GM23248 (cell line): Measurements from ENCODE around the gene BHMT. TPM values are rescaled to one million over a fixed set of nuclear protein-coding genes. Genes with fewer than 3 reads are reported as not detected.

Experiments used
- DNase-seq: peaks from one replicate; pipeline ENCODE4 v3.0.0-alpha.2; 2015
- H2AFZ ChIP-seq: fragments of 200-600 bp; sonication (generic); 2 replicates; pipeline ENCODE4 v1.6.1; 2016; ENCODE audit warnings: antibody characterized with exemption
- H3F3A ChIP-seq: fragments of 200-600 bp; sonication (generic); 2 replicates; pipeline ENCODE4 v1.6.1; 2016; ENCODE audit warnings: mild to moderate bottlenecking, antibody characterized with exemption, mixed run types; ENCODE audit not compliant: insufficient read depth
- H3K27ac ChIP-seq: fragments of 200-600 bp; sonication (generic); 2 replicates; pipeline ENCODE4 v1.5.1; 2016; ENCODE audit warnings: mild to moderate bottlenecking
- H3K27me3 ChIP-seq: fragments of 200-600 bp; sonication (generic); replicated peaks from 2 replicates; pipeline ENCODE4 v1.6.1; 2016; ENCODE audit warnings: mild to moderate bottlenecking; ENCODE audit not compliant: insufficient read depth
- H3K36me3 ChIP-seq: fragments of 200-600 bp; sonication (generic); 2 replicates; pipeline ENCODE4 v1.6.1; 2016; ENCODE audit warnings: low read depth, mild to moderate bottlenecking
- H3K4me1 ChIP-seq: fragments of 200-600 bp; sonication (generic); 2 replicates; pipeline ENCODE4 v1.6.1; 2016; ENCODE audit warnings: mild to moderate bottlenecking; ENCODE audit not compliant: insufficient read depth
- H3K4me2 ChIP-seq: fragments of 200-600 bp; sonication (generic); one replicate; pipeline ENCODE4 v1.6.1; 2016; ENCODE audit warnings: mild to moderate bottlenecking; ENCODE audit not compliant: unreplicated experiment
- H3K4me3 ChIP-seq: fragments of 200-600 bp; sonication (generic); 2 replicates; pipeline ENCODE4 v1.5.1; 2016; ENCODE audit warnings: mild to moderate bottlenecking
- H3K79me2 ChIP-seq: fragments of 200-600 bp; sonication (generic); 2 replicates; pipeline ENCODE4 v1.6.1; 2016; ENCODE audit warnings: mild to moderate bottlenecking; ENCODE audit not compliant: insufficient read depth
- H3K9ac ChIP-seq: fragments of 200-600 bp; sonication (generic); 2 replicates; pipeline ENCODE4 v1.6.1; 2016; ENCODE audit warnings: mild to moderate bottlenecking
- H3K9me2 ChIP-seq: fragments of 200-600 bp; sonication (generic); 2 replicates; pipeline ENCODE4 v1.6.1; 2016; ENCODE audit warnings: mixed run types, mild to moderate bottlenecking, moderate library complexity; ENCODE audit not compliant: insufficient read depth
- H3K9me3 ChIP-seq: fragments of 200-600 bp; sonication (generic); one replicate; pipeline ENCODE4 v1.6.1; 2017; ENCODE audit warnings: low read depth
- H4K20me1 ChIP-seq: fragments of 200-600 bp; sonication (generic); 2 replicates; pipeline ENCODE4 v1.6.0; 2016; ENCODE audit not compliant: insufficient read depth
- EZH2 ChIP-seq: fragments of 200-600 bp; sonication (generic); IDR thresholded peaks from 2 replicates; pipeline ENCODE4 v1.6.1; 2018; ENCODE audit warnings: antibody characterized with exemption, mild to moderate bottlenecking; ENCODE audit not compliant: insufficient read depth, poor library complexity, severe bottlenecking
- EZH2phosphoT487 ChIP-seq: fragments of 200-600 bp; sonication (generic); IDR thresholded peaks from 2 replicates; pipeline ENCODE4 v1.6.1; 2018; ENCODE audit warnings: antibody characterized with exemption, moderate library complexity, mild to moderate bottlenecking, low read depth; ENCODE audit not compliant: insufficient read depth
- whole genome bisulfite sequencing, 2 experiments: methylation state at CpG; one replicate each; pipeline ENCODE4 v1.1.6; 2015 to 2017; ENCODE audit warnings: low lambda C conversion rate in 2 of 2, low coverage in 1 of 2; ENCODE audit errors: missing lambda C conversion rate in 2 of 2; 5-methylcytosine and 5-hydroxymethylcytosine counted together
- in situ Hi-C: fragments of 300-500 bp; cut with MboI; formaldehyde crosslinking; loops from 2 replicates; pipeline ENCODE4 v1.15.0; 2020
- polyA plus RNA-seq: library from polyadenylated mRNA; unstranded; fragments of >200 nt; fragmentation: Nextera tagmentation; extraction: Ambion mirVana; gene quantifications from 2 replicates; pipeline ENCODE4 v1.2.1, GENCODE V29; 2016
- total RNA-seq: library from RNA; depleted of rRNA; stranded (reverse); fragments of >200 nt; shearing (Covaris generic); gene quantifications from 2 replicates; pipeline ENCODE4 v1.2.3, GENCODE V29; 2014

BHMT gene
- total and polyA plus RNA-seq, 2 experiments from 2014 or later: not detected

- in situ Hi-C loops: no loop called here
- Histone ChIP-seq H3K9me2 (no peaks in the 10 kb centered on the region), H3K36me3 (no peaks in the 10 kb centered on the region), H3F3A (no peaks in the 10 kb centered on the region), H3K27ac (no peak overlapping the region), H3K4me2 (no peak overlapping the region), H3K79me2 (no peaks in the 10 kb centered on the region), H3K4me1 (no peaks in the 10 kb centered on the region), H2AFZ (no peak overlapping the region), H3K27me3 (no peaks in the 10 kb centered on the region), H3K4me3 (no peak overlapping the region), H3K9ac (no peak overlapping the region), H4K20me1 (no peaks in the 10 kb centered on the region), H3K9me3 (no peaks in the 10 kb centered on the region)
- DNase-seq: no peak
- TF ChIP-seq EZH2phosphoT487 (no peak), EZH2 (no peak)
- WGBS, 2 experiments: 78 to 80% methylated on average over 4 of the region's 4 CpGs
Observed at GRCh38 chr5:79119486-79119885, 7.9 kb downstream of the BHMT start.

GRCh38 chr5:79120221-79120620 is 8.6 kb downstream of the BHMT start:
- H3K9ac ChIP-seq: no peak overlapping the region
- no peak overlapping the region for H3K4me2 ChIP-seq
- no peaks in the 10 kb centered on the region for H3F3A ChIP-seq
- H3K27ac ChIP-seq: no peak overlapping the region
- H3K27me3 ChIP-seq: no peaks in the 10 kb centered on the region
- DNase-seq: no peak
- H3K4me3 ChIP-seq: no peak overlapping the region
- no peaks in the 10 kb centered on the region for H3K4me1 ChIP-seq
- H3K36me3 ChIP-seq: no peaks in the 10 kb centered on the region
- no peaks in the 10 kb centered on the region for H3K9me3 ChIP-seq
- WGBS, 2 experiments: 90 to 98% methylated on average over 4 of the region's 4 CpGs
- no peaks in the 10 kb centered on the region for H4K20me1 ChIP-seq
- TF ChIP-seq EZH2phosphoT487 (no peak), EZH2 (no peak)
- H3K9me2 ChIP-seq: no peaks in the 10 kb centered on the region
- in situ Hi-C loops: no loop called here
- H2AFZ ChIP-seq: no peak overlapping the region
- no peaks in the 10 kb centered on the region for H3K79me2 ChIP-seq

- Histone ChIP-seq H4K20me1 (no peaks in the 10 kb centered on the region), H3K36me3 (no peaks in the 10 kb centered on the region), H3K27me3 (no peaks in the 10 kb centered on the region), H2AFZ (no peak overlapping the region), H3K4me1 (no peaks in the 10 kb centered on the region), H3K79me2 (no peaks in the 10 kb centered on the region), H3K9me3 (no peaks in the 10 kb centered on the region), H3K4me2 (no peak overlapping the region), H3K9ac (no peak overlapping the region), H3K4me3 (no peak overlapping the region), H3F3A (no peaks in the 10 kb centered on the region), H3K27ac (no peak overlapping the region), H3K9me2 (no peaks in the 10 kb centered on the region)
- in situ Hi-C loops: no loop called here
- no peak for DNase-seq
- TF ChIP-seq EZH2phosphoT487 (no peak), EZH2 (no peak)
Observed at GRCh38 chr5:79122973-79123372, 11.4 kb downstream of the BHMT start.

- in situ Hi-C loops: no loop called here
- no peaks in the 10 kb centered on the region for H3K9me3 ChIP-seq
- no peaks in the 10 kb centered on the region for H4K20me1 ChIP-seq
- TF ChIP-seq EZH2phosphoT487 (no peak), EZH2 (no peak)
- WGBS, 2 experiments: 79 to 82% methylated on average over 1 of the region's 1 CpG
- H3K36me3 ChIP-seq: no peaks in the 10 kb centered on the region
- H3F3A ChIP-seq: no peaks in the 10 kb centered on the region
- no peak overlapping the region for H3K4me2 ChIP-seq
- H3K4me3 ChIP-seq: no peak overlapping the region
- no peak for DNase-seq
- no peaks in the 10 kb centered on the region for H3K27me3 ChIP-seq
- H3K4me1 ChIP-seq: no peaks in the 10 kb centered on the region
- H3K79me2 ChIP-seq: no peaks in the 10 kb centered on the region
- no peak overlapping the region for H3K9ac ChIP-seq
- no peak overlapping the region for H3K27ac ChIP-seq
- H2AFZ ChIP-seq: no peak overlapping the region
- H3K9me2 ChIP-seq: no peaks in the 10 kb centered on the region
Observed at GRCh38 chr5:79124607-79125006, 13.0 kb downstream of the BHMT start.

GRCh38 chr5:79130781-79131180 is 19.2 kb downstream of the BHMT start:
- 0 out of 2 replicates have a peak, but pooled peaks cover 5% of the 10 kb centered on the region for H3F3A ChIP-seq
- H3K79me2 ChIP-seq: no peaks in the 10 kb centered on the region
- no peaks in the 10 kb centered on the region for H3K9me3 ChIP-seq
- TF ChIP-seq EZH2: no peak
- TF ChIP-seq EZH2phosphoT487: no peak
- no peak overlapping the region for H2AFZ ChIP-seq
- 80 to 85% methylated on average over 6 of the region's 6 CpGs for WGBS, 2 experiments
- H3K36me3 ChIP-seq: no peaks in the 10 kb centered on the region
- H3K4me1 ChIP-seq: peaks cover 9% of the 10 kb centered on the region
- H4K20me1 ChIP-seq: no peaks in the 10 kb centered on the region
- no peak for DNase-seq
- in situ Hi-C loops: loop anchor here (5.0 to 10.0 kb wide), 2 partner anchors 106 to 337 kb away; no protein-coding TSS in a partner anchor
- H3K4me3 ChIP-seq: no peak overlapping the region
- no peaks in the 10 kb centered on the region for H3K27me3 ChIP-seq
- H3K4me2 ChIP-seq: no peak overlapping the region
- H3K27ac ChIP-seq: no peak overlapping the region
- no peaks in the 10 kb centered on the region for H3K9me2 ChIP-seq
- no peak overlapping the region for H3K9ac ChIP-seq
